WTC11 (cell line): ENCODE measurements around the gene GCFC2. TPM values are rescaled to one million over a fixed set of nuclear protein-coding genes. Genes with fewer than 3 reads are reported as not detected.
"Not testable (repeated sequence)": the region's sequence is repeated elsewhere in the genome, so short reads cannot be mapped to it uniquely, and the experiment has no call there.

Source experiments
- ATAC-seq: fragments of 200-7000 bp; cut with Tn5 transposase; 2 replicates; pipeline ENCODE4 v1.10.0; 2021; ENCODE audit warnings: mild to moderate bottlenecking, moderate library complexity
- CTCF ChIA-PET: fragments of 300-600 bp; sonication (Branson Sonifier 250); formaldehyde crosslinking; loops from one replicate; lab custom pipeline; 2021; ENCODE audit warnings: antibody characterized with exemption; lab: Charles Lee
- POLR2A ChIA-PET: fragments of 350-600 bp; sonication (Branson Sonifier 250); formaldehyde crosslinking; loops from one replicate; lab custom pipeline; 2021; ENCODE audit warnings: antibody characterized with exemption; lab: Charles Lee
- DNase-seq: peaks from one replicate; pipeline ENCODE4 v3.0.0; 2021; ENCODE audit warnings: low spot score
- H3K27ac Mint-ChIP-seq: 2 replicates; pipeline ENCODE4 v1.8.0; 2021; ENCODE audit warnings: mixed read lengths
- H3K27me3 Mint-ChIP-seq: 2 replicates; pipeline ENCODE4 v1.8.0; 2021; ENCODE audit warnings: low read depth, mild to moderate bottlenecking, moderate library complexity, mixed read lengths
- H3K36me3 Mint-ChIP-seq: 2 replicates; pipeline ENCODE4 v1.8.0; 2021; ENCODE audit warnings: mixed read lengths
- H3K4me1 Mint-ChIP-seq: 2 replicates; pipeline ENCODE4 v1.8.0; 2022; ENCODE audit warnings: mixed read lengths
- H3K4me3 Mint-ChIP-seq: 2 replicates; pipeline ENCODE4 v1.8.0; 2021; ENCODE audit warnings: mild to moderate bottlenecking, moderate library complexity, mixed read lengths
- H3K9me3 Mint-ChIP-seq: 2 replicates; pipeline ENCODE4 v1.8.0; 2021; ENCODE audit warnings: mixed read lengths
- ATF1 ChIP-seq: sonication (generic); formaldehyde crosslinking; IDR thresholded peaks from 2 replicates; pipeline ENCODE4 v1.8.1; 2023; ENCODE audit warnings: mild to moderate bottlenecking, moderate library complexity, missing genetic modification reagents
- ELF4 ChIP-seq: sonication (generic); formaldehyde crosslinking; IDR thresholded peaks from 2 replicates; pipeline ENCODE4 v1.8.1; 2022; ENCODE audit warnings: low read depth, mild to moderate bottlenecking, moderate library complexity, missing genetic modification reagents
- JAZF1 ChIP-seq: fragments of 250-450 bp; sonication (Bioruptor Pico); IDR thresholded peaks from 2 replicates; pipeline ENCODE4 v1.9.0; 2021; ENCODE audit warnings: moderate library complexity, mild to moderate bottlenecking, inconsistent platforms
- NFATC4 ChIP-seq: fragments of 250-450 bp; sonication (Bioruptor Pico); IDR thresholded peaks from 2 replicates; pipeline ENCODE4 v1.9.0; 2021; ENCODE audit warnings: mild to moderate bottlenecking
- NFE2L1 ChIP-seq: sonication (generic); formaldehyde crosslinking; IDR thresholded peaks from 2 replicates; pipeline ENCODE4 v1.8.1; 2023; ENCODE audit warnings: missing genetic modification reagents
- SMAD4 ChIP-seq: sonication (generic); formaldehyde crosslinking; IDR thresholded peaks from 2 replicates; pipeline ENCODE4 v1.8.0; 2022; ENCODE audit warnings: mild to moderate bottlenecking, missing genetic modification reagents
- SOX15 ChIP-seq: fragments of 250-450 bp; sonication (Bioruptor Pico); IDR thresholded peaks from 2 replicates; pipeline ENCODE4 v1.9.0; 2021; ENCODE audit warnings: mild to moderate bottlenecking
- SP1 ChIP-seq: sonication (generic); formaldehyde crosslinking; conservative IDR thresholded peaks from 2 replicates; pipeline ENCODE4 v1.8.1; 2022; ENCODE audit warnings: missing genetic modification reagents
- ZNF121 ChIP-seq: sonication (generic); formaldehyde crosslinking; IDR thresholded peaks from 2 replicates; pipeline ENCODE4 v1.8.0; 2023; ENCODE audit warnings: missing genetic modification reagents
- total RNA-seq: library from RNA; stranded (reverse); gene quantifications from 3 replicates; pipeline ENCODE4 v1.2.3, GENCODE V29; 2021
- TF ChIP-seq, protein P1 (sequence below): sonication (generic); formaldehyde crosslinking; IDR thresholded peaks from 2 replicates; pipeline ENCODE4 v1.8.0; 2022; ENCODE audit warnings: mild to moderate bottlenecking, missing genetic modification reagents
- TF ChIP-seq, protein P2 (sequence below): fragments of 250-450 bp; sonication (Bioruptor Pico); IDR thresholded peaks from 2 replicates; pipeline ENCODE4 v1.9.0; 2021; ENCODE audit warnings: moderate library complexity, mild to moderate bottlenecking, inconsistent platforms, borderline replicate concordance
- TF ChIP-seq, protein P3 (sequence below): sonication (generic); formaldehyde crosslinking; IDR thresholded peaks from 2 replicates; pipeline ENCODE4 v1.8.1; 2023; ENCODE audit warnings: mild to moderate bottlenecking, missing genetic modification reagents
- TF ChIP-seq, protein P4 (sequence below): sonication (generic); formaldehyde crosslinking; IDR thresholded peaks from 2 replicates; pipeline ENCODE4 v1.8.0; 2022; ENCODE audit warnings: missing genetic modification reagents
- TF ChIP-seq, protein P5 (sequence below): sonication (generic); formaldehyde crosslinking; IDR thresholded peaks from 2 replicates; pipeline ENCODE4 v1.8.1; 2022; ENCODE audit warnings: mild to moderate bottlenecking, missing genetic modification reagents, moderate library complexity, borderline replicate concordance
- TF ChIP-seq, protein P6 (sequence below): sonication (generic); formaldehyde crosslinking; IDR thresholded peaks from 2 replicates; pipeline ENCODE4 v1.8.0; 2023; ENCODE audit warnings: missing genetic modification reagents, mild to moderate bottlenecking, borderline replicate concordance

GCFC2 gene
- total RNA-seq, 1 experiment from 2014 or later: 14.4 TPM

DNA sequence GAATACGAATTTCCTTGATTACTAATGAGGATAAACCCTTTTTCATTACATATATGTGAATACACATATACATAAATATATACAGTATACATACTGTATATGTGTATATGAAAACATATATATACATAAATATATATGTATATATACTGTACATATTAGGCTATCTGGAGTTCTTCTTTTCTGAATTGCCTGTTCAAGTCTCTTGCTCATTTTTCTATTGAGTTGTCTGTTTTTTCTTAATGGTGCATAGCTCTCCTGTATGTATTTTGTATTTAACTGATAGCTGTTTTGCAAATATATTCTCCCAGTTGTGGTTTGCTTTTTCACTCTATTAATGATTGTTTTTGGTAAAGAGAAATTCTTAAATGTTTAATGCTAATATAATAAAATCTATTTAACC, 8.9 kb upstream of the GCFC2 start (continued):
- TF ChIP-seq, protein P1, sequence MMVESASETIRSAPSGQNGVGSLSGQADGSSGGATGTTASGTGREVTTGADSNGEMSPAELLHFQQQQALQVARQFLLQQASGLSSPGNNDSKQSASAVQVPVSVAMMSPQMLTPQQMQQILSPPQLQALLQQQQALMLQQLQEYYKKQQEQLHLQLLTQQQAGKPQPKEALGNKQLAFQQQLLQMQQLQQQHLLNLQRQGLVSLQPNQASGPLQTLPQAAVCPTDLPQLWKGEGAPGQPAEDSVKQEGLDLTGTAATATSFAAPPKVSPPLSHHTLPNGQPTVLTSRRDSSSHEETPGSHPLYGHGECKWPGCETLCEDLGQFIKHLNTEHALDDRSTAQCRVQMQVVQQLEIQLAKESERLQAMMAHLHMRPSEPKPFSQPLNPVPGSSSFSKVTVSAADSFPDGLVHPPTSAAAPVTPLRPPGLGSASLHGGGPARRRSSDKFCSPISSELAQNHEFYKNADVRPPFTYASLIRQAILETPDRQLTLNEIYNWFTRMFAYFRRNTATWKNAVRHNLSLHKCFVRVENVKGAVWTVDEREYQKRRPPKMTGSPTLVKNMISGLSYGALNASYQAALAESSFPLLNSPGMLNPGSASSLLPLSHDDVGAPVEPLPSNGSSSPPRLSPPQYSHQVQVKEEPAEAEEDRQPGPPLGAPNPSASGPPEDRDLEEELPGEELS (CRISPR knock-in tag): no peak
- TF ChIP-seq JAZF1 (CRISPR knock-in tag) (no peak), SMAD4 (no peak), ELF4 (no peak), ATF1 (CRISPR knock-in tag) (no peak), ZNF121 (CRISPR knock-in tag) (no peak)
- TF ChIP-seq, protein P2, sequence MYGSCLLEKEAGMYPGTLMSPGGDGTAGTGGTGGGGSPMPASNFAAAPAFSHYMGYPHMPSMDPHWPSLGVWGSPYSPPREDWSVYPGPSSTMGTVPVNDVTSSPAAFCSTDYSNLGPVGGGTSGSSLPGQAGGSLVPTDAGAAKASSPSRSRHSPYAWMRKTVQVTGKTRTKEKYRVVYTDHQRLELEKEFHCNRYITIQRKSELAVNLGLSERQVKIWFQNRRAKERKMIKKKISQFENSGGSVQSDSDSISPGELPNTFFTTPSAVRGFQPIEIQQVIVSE (CRISPR knock-in tag): no peak
- TF ChIP-seq, protein P3, sequence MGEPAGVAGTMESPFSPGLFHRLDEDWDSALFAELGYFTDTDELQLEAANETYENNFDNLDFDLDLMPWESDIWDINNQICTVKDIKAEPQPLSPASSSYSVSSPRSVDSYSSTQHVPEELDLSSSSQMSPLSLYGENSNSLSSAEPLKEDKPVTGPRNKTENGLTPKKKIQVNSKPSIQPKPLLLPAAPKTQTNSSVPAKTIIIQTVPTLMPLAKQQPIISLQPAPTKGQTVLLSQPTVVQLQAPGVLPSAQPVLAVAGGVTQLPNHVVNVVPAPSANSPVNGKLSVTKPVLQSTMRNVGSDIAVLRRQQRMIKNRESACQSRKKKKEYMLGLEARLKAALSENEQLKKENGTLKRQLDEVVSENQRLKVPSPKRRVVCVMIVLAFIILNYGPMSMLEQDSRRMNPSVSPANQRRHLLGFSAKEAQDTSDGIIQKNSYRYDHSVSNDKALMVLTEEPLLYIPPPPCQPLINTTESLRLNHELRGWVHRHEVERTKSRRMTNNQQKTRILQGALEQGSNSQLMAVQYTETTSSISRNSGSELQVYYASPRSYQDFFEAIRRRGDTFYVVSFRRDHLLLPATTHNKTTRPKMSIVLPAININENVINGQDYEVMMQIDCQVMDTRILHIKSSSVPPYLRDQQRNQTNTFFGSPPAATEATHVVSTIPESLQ (CRISPR knock-in tag): no peak
- TF ChIP-seq, protein P4, sequence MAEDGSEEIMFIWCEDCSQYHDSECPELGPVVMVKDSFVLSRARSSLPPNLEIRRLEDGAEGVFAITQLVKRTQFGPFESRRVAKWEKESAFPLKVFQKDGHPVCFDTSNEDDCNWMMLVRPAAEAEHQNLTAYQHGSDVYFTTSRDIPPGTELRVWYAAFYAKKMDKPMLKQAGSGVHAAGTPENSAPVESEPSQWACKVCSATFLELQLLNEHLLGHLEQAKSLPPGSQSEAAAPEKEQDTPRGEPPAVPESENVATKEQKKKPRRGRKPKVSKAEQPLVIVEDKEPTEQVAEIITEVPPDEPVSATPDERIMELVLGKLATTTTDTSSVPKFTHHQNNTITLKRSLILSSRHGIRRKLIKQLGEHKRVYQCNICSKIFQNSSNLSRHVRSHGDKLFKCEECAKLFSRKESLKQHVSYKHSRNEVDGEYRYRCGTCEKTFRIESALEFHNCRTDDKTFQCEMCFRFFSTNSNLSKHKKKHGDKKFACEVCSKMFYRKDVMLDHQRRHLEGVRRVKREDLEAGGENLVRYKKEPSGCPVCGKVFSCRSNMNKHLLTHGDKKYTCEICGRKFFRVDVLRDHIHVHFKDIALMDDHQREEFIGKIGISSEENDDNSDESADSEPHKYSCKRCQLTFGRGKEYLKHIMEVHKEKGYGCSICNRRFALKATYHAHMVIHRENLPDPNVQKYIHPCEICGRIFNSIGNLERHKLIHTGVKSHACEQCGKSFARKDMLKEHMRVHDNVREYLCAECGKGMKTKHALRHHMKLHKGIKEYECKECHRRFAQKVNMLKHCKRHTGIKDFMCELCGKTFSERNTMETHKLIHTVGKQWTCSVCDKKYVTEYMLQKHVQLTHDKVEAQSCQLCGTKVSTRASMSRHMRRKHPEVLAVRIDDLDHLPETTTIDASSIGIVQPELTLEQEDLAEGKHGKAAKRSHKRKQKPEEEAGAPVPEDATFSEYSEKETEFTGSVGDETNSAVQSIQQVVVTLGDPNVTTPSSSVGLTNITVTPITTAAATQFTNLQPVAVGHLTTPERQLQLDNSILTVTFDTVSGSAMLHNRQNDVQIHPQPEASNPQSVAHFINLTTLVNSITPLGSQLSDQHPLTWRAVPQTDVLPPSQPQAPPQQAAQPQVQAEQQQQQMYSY (CRISPR knock-in tag): no peak
- TF ChIP-seq, all 79 proteins: peak for 0

DNA sequence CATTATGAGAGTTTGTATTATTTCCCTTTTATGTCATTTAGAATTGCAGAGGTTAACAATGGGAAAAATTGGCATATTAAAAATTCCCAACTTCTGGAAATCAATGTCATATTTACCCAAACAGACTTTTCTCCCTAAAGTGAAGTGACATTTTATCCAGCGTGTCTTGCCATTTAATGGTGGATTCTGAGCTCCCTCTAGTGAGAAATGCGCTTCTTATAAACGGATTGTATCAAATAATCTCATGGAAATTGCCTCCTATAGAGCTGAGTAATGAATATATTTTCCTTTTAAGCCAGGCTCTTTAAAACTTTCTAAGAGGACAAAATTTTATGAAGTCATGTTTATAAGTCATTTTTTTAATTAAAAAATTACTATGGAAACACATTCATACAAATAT, 5.7 kb upstream of the GCFC2 start:
- TF ChIP-seq NFE2L1 (CRISPR knock-in tag): no peak
- TF ChIP-seq, protein P5, sequence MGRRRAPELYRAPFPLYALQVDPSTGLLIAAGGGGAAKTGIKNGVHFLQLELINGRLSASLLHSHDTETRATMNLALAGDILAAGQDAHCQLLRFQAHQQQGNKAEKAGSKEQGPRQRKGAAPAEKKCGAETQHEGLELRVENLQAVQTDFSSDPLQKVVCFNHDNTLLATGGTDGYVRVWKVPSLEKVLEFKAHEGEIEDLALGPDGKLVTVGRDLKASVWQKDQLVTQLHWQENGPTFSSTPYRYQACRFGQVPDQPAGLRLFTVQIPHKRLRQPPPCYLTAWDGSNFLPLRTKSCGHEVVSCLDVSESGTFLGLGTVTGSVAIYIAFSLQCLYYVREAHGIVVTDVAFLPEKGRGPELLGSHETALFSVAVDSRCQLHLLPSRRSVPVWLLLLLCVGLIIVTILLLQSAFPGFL (CRISPR knock-in tag): no peak
- TF ChIP-seq SP1 (CRISPR knock-in tag): no peak
- TF ChIP-seq ELF4: no peak
- TF ChIP-seq, protein P6, sequence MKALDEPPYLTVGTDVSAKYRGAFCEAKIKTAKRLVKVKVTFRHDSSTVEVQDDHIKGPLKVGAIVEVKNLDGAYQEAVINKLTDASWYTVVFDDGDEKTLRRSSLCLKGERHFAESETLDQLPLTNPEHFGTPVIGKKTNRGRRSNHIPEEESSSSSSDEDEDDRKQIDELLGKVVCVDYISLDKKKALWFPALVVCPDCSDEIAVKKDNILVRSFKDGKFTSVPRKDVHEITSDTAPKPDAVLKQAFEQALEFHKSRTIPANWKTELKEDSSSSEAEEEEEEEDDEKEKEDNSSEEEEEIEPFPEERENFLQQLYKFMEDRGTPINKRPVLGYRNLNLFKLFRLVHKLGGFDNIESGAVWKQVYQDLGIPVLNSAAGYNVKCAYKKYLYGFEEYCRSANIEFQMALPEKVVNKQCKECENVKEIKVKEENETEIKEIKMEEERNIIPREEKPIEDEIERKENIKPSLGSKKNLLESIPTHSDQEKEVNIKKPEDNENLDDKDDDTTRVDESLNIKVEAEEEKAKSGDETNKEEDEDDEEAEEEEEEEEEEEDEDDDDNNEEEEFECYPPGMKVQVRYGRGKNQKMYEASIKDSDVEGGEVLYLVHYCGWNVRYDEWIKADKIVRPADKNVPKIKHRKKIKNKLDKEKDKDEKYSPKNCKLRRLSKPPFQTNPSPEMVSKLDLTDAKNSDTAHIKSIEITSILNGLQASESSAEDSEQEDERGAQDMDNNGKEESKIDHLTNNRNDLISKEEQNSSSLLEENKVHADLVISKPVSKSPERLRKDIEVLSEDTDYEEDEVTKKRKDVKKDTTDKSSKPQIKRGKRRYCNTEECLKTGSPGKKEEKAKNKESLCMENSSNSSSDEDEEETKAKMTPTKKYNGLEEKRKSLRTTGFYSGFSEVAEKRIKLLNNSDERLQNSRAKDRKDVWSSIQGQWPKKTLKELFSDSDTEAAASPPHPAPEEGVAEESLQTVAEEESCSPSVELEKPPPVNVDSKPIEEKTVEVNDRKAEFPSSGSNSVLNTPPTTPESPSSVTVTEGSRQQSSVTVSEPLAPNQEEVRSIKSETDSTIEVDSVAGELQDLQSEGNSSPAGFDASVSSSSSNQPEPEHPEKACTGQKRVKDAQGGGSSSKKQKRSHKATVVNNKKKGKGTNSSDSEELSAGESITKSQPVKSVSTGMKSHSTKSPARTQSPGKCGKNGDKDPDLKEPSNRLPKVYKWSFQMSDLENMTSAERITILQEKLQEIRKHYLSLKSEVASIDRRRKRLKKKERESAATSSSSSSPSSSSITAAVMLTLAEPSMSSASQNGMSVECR (CRISPR knock-in tag): no peak
- no peak for TF ChIP-seq NFATC4 (CRISPR knock-in tag)
- no peak for TF ChIP-seq SOX15 (CRISPR knock-in tag)
- TF ChIP-seq, all 79 proteins: peak for 0
- Mint-ChIP-seq H3K27ac (no peak overlapping the region), H3K36me3 (peaks cover 6% of the 10 kb centered on the region), H3K4me3 (no peak overlapping the region), H3K27me3 (no peaks in the 10 kb centered on the region; the same call in 1 of the 2 replicates), H3K4me1 (peaks cover 3% of the 10 kb centered on the region; the same call in 1 of the 2 replicates), H3K9me3 (peaks cover 31% of the 10 kb centered on the region)
- DNase-seq (no peak), ATAC-seq (no peak)
- CTCF ChIA-PET: no interaction called here
- POLR2A ChIA-PET: interaction anchor here (0.5 to 0.6 kb wide), 2 partner anchors 30 to 715 kb away, joined by 3 to 5 read pairs; no protein-coding TSS in a partner anchor

DNA sequence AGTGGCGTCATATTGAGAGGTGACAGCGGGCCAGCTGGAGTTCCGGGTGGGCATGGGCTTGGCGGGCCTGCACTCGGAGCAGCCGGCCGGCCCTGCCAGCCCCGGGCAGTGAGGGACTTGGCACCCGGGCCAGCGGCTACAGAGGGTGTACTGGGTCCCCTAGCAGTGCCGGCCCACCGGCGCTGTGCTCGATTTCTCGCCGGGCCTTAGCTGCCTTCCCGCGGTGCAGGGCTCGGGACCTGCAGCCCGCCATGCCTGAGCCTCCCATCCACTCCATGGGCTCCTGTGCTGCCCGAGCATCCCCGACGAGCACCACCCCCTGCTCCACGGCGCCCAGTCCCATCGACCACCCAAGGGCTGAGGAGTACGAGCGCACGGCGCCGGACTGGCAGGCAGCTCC, 875 bp upstream of the GCFC2 start:
- H3K27me3 Mint-ChIP-seq, DNase-seq, ATAC-seq, POLR2A ChIA-PET, H3K36me3 Mint-ChIP-seq, H3K27ac Mint-ChIP-seq, CTCF ChIA-PET, H3K9me3 Mint-ChIP-seq: not testable (repeated sequence)
- H3K4me1 Mint-ChIP-seq: peaks cover 16% of the 10 kb centered on the region
- H3K4me3 Mint-ChIP-seq: peak overlapping the region; percentile 60; the same call in 1 of the 2 replicates
